AG04450 (cell line): ENCODE data around the gene PDGFA. TPM values are rescaled to one million over a fixed set of nuclear protein-coding genes. Genes with fewer than 3 reads are reported as not detected.

ENCODE experiments used
- CTCF ChIA-PET: fragments of 300-600, 350-600 bp; formaldehyde crosslinking; extraction: SDS; loops from one replicate; lab custom pipeline; 2022; ENCODE audit warnings: antibody characterized with exemption, inconsistent platforms; lab: Charles Lee
- POLR2A ChIA-PET: fragments of 350-600 bp; formaldehyde crosslinking; extraction: SDS; loops from one replicate; lab custom pipeline; 2021; ENCODE audit warnings: antibody characterized with exemption, inconsistent platforms; lab: Yijun Ruan, JAX
- DNase-seq: peaks from one replicate; pipeline ENCODE4 v3.0.0-alpha.2; 2011; ENCODE audit warnings: low read depth, low spot score
- H3K27ac ChIP-seq: one replicate; pipeline ENCODE4 v1.5.1; 2012; ENCODE audit warnings: low read depth, low read length, control low read depth
- H3K27me3 ChIP-seq: one replicate; pipeline ENCODE4 v1.6.0; 2012; ENCODE audit warnings: low read length; ENCODE audit not compliant: control insufficient read depth, insufficient read depth
- H3K4me3 ChIP-seq: 2 replicates; pipeline ENCODE4 v1.5.1; 2011; ENCODE audit warnings: mild to moderate bottlenecking, low read depth, low read length, control low read depth
- H3K9me3 ChIP-seq: 2 replicates; pipeline ENCODE4 v1.5.1; 2012; ENCODE audit warnings: low read length; ENCODE audit not compliant: control insufficient read depth, insufficient read depth
- CTCF ChIP-seq: IDR thresholded peaks from 2 replicates; pipeline ENCODE4 v1.5.1; 2011; ENCODE audit warnings: low read depth, low read length, control low read depth, inconsistent platforms
- polyA plus RNA-seq: library from polyadenylated mRNA; depleted of rRNA; stranded (reverse); fragments of >200 nt; gene quantifications from 2 replicates; pipeline ENCODE4 v1.2.3, GENCODE V29; 2011

The PDGFA gene
- polyA plus RNA-seq, 1 experiment, result 2.0 TPM

- no peak overlapping the region for H3K4me3 ChIP-seq
- no peak overlapping the region for H3K27ac ChIP-seq
- no peak for TF ChIP-seq CTCF
- no peak for DNase-seq
- H3K9me3 ChIP-seq, result peaks cover 23% of the 10 kb centered on the region
- ChIA-PET CTCF (no interaction called here), POLR2A (no interaction called here)
- H3K27me3 ChIP-seq, result peaks cover 18% of the 10 kb centered on the region
These were observed 43.6 kb downstream of the PDGFA start for GRCh38 chr7:475951-476441.

GRCh38 chr7:475425-475728 is 44.3 kb downstream of the PDGFA start:
- no peak for DNase-seq
- Histone ChIP-seq H3K27ac (no peak overlapping the region), H3K4me3 (no peak overlapping the region), H3K9me3 (peaks cover 23% of the 10 kb centered on the region), H3K27me3 (peaks cover 12% of the 10 kb centered on the region)
- TF ChIP-seq CTCF, result no peak
- POLR2A ChIA-PET, result no interaction called here
- CTCF ChIA-PET, result no interaction called here

- no peak overlapping the region for H3K27ac ChIP-seq
- ChIA-PET CTCF (no interaction called here), POLR2A (no interaction called here)
- no peak for TF ChIP-seq CTCF
- peaks cover 6% of the 10 kb centered on the region for H3K27me3 ChIP-seq
- DNase-seq, result no peak
- no peak overlapping the region for H3K4me3 ChIP-seq
- peaks cover 23% of the 10 kb centered on the region for H3K9me3 ChIP-seq
These were observed 44.8 kb downstream of the PDGFA start for GRCh38 chr7:474605-475424.

GRCh38 chr7:473870-474604 is 45.6 kb downstream of the PDGFA start:
- peaks cover 23% of the 10 kb centered on the region for H3K9me3 ChIP-seq
- DNase-seq, result no peak
- CTCF ChIA-PET, result no interaction called here

More at GRCh38 chr7:473870-474604, 45.6 kb downstream of the PDGFA start:
- TF ChIP-seq CTCF, result no peak
- Histone ChIP-seq H3K27ac (no peak overlapping the region), H3K4me3 (no peak overlapping the region), H3K27me3 (no peaks in the 10 kb centered on the region)
- POLR2A ChIA-PET, result no interaction called here
